Parathyroid adenoma (tissue), 2 donors: ENCODE measurements around the gene KCMF1.

Experiments used
- H2AFZ ChIP-seq: fragments of 300-600 bp; sonication (generic); one replicate; pipeline ENCODE4 v1.7.0; 2017; ENCODE audit warnings: antibody characterized with exemption, mild to moderate bottlenecking
- H3K27ac ChIP-seq: fragments of 300-600 bp; sonication (generic); one replicate; pipeline ENCODE4 v1.7.0; 2017
- H3K27me3 ChIP-seq: fragments of 300-600 bp; sonication (generic); one replicate; pipeline ENCODE4 v1.7.0; 2017; ENCODE audit warnings: low read length; ENCODE audit not compliant: control insufficient read depth, insufficient read depth
- H3K36me3 ChIP-seq: fragments of 300-600 bp; sonication (generic); one replicate; pipeline ENCODE4 v1.7.0; 2017; ENCODE audit warnings: low read length; ENCODE audit not compliant: control insufficient read depth, insufficient read depth
- H3K4me1 ChIP-seq: fragments of 300-600 bp; sonication (generic); one replicate; pipeline ENCODE4 v1.7.0; 2017; ENCODE audit warnings: control low read depth
- H3K4me2 ChIP-seq: fragments of 300-600 bp; sonication (generic); one replicate; pipeline ENCODE4 v1.7.0; 2017; ENCODE audit warnings: low read length
- H3K4me3 ChIP-seq: fragments of 300-600 bp; sonication (generic); one replicate; pipeline ENCODE4 v1.7.0; 2017; ENCODE audit warnings: low read depth, low read length
- H3K79me2 ChIP-seq: fragments of 300-600 bp; sonication (generic); one replicate; pipeline ENCODE4 v1.7.0; 2017; ENCODE audit warnings: control low read depth
- H3K9ac ChIP-seq: fragments of 300-600 bp; sonication (generic); one replicate; pipeline ENCODE4 v1.7.0; 2017; ENCODE audit warnings: mild to moderate bottlenecking
- H3K9me3 ChIP-seq: fragments of 300-600 bp; sonication (generic); one replicate; pipeline ENCODE4 v1.7.0; 2017; ENCODE audit warnings: low read length; ENCODE audit not compliant: control insufficient read depth
- TF ChIP-seq, protein P1 (sequence below): fragments of 300-600 bp; sonication (generic); IDR thresholded peaks from one replicate; pipeline ENCODE4 v1.7.0; 2017; ENCODE audit warnings: antibody characterized with exemption, mild to moderate bottlenecking
- donor health status: primary hyperparathyroidism.

The KCMF1 gene

DNA sequence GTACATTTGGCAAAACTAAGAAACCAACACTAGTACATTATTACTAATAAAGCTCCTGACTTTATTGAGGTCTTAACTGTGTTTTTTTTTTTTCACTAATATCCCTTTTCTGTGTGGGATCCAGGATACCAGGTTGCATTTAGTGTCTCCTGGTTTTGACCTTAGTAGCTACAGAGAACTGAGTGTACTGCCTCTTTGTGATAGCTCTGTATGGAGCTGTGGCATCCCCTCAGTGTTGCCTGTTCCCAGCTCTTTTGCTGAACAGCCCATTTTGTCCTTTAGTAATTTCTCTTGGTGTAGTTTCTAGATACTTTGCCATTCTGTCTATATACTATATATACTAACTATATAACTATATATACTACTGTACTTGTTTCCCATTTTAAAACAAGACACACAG, 31.6 kb downstream of the KCMF1 start:
- Histone ChIP-seq H3K27ac (no peak overlapping the region), H3K4me1 (no peaks in the 10 kb centered on the region), H3K9ac (no peak overlapping the region), H3K4me2 (no peak overlapping the region), H3K27me3 (no peaks in the 10 kb centered on the region), H3K9me3 (no peaks in the 10 kb centered on the region), H2AFZ (no peak overlapping the region), H3K36me3 (no peaks in the 10 kb centered on the region), H3K79me2 (peaks cover 45% of the 10 kb centered on the region), H3K4me3 (no peak overlapping the region)
- TF ChIP-seq, protein P1, sequence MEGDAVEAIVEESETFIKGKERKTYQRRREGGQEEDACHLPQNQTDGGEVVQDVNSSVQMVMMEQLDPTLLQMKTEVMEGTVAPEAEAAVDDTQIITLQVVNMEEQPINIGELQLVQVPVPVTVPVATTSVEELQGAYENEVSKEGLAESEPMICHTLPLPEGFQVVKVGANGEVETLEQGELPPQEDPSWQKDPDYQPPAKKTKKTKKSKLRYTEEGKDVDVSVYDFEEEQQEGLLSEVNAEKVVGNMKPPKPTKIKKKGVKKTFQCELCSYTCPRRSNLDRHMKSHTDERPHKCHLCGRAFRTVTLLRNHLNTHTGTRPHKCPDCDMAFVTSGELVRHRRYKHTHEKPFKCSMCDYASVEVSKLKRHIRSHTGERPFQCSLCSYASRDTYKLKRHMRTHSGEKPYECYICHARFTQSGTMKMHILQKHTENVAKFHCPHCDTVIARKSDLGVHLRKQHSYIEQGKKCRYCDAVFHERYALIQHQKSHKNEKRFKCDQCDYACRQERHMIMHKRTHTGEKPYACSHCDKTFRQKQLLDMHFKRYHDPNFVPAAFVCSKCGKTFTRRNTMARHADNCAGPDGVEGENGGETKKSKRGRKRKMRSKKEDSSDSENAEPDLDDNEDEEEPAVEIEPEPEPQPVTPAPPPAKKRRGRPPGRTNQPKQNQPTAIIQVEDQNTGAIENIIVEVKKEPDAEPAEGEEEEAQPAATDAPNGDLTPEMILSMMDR, result no peak

DNA sequence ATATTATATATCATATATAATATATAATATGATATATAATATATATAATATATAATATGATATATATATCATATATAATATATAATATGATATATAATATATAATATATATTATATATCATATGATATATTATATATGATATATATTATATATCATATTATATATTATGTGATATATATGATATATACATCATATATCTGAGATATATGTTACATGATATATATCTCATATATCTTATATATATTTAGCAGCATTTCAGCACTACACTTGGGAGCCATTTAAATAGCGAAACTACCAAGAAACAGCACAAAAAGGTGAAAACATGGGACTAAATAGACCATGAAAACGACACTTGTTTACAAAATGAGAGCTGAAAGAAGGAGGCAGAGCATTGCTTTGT, 37.3 kb downstream of the KCMF1 start:
- TF ChIP-seq, protein P1, result no peak
- no peak overlapping the region for H3K27ac ChIP-seq
- H2AFZ ChIP-seq, result no peak overlapping the region
- no peaks in the 10 kb centered on the region for H3K27me3 ChIP-seq
- no peaks in the 10 kb centered on the region for H3K4me1 ChIP-seq
- no peak overlapping the region for H3K4me3 ChIP-seq
- peaks cover 57% of the 10 kb centered on the region for H3K79me2 ChIP-seq
- H3K36me3 ChIP-seq, result no peaks in the 10 kb centered on the region
- H3K9ac ChIP-seq, result no peak overlapping the region
- H3K4me2 ChIP-seq, result no peak overlapping the region
- H3K9me3 ChIP-seq, result no peaks in the 10 kb centered on the region

DNA sequence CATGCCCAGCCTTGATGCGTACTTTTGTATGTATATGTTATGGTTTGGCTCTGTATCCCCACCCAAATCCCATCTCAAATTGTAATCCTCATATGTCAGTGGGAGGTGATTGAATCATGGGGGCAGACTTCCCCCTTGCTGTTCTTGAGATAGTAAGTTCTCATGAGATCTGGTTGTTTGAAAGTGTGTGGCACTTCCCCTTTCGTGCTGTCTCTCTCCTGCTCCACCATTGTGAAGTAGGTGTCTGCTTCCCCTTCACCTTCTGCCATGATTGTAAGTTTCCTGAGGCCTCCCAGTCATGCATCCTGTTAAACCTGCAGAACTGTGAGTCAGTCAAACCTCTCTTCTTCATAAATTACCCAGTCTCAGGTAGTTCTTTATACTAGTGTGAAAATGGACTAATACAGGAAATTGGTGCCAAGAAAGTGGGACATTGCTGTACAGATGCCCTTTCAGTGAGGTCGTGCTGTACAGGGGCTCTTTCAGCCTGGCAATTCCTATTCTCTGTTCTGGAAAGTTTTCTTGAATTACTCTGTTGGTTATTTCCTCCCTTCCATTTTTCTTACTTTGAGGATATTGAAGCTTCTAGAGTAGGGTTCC, 38.2 kb downstream of the KCMF1 start:
- Histone ChIP-seq H3K27me3 (no peaks in the 10 kb centered on the region), H3K27ac (no peak overlapping the region), H3K79me2 (peaks cover 52% of the 10 kb centered on the region), H3K9me3 (no peaks in the 10 kb centered on the region), H3K4me3 (no peak overlapping the region), H3K4me2 (no peak overlapping the region), H2AFZ (no peak overlapping the region), H3K36me3 (no peaks in the 10 kb centered on the region), H3K9ac (no peak overlapping the region), H3K4me1 (no peaks in the 10 kb centered on the region)
- TF ChIP-seq, protein P1, result no peak

- no peak overlapping the region for H3K27ac ChIP-seq
- no peaks in the 10 kb centered on the region for H3K4me1 ChIP-seq
- no peak overlapping the region for H2AFZ ChIP-seq
- H3K9ac ChIP-seq, result no peak overlapping the region
- no peaks in the 10 kb centered on the region for H3K36me3 ChIP-seq
- H3K4me3 ChIP-seq, result no peak overlapping the region
- no peaks in the 10 kb centered on the region for H3K9me3 ChIP-seq
- peaks cover 48% of the 10 kb centered on the region for H3K79me2 ChIP-seq
- H3K4me2 ChIP-seq, result no peak overlapping the region
- H3K27me3 ChIP-seq, result no peaks in the 10 kb centered on the region
- TF ChIP-seq, protein P1, result no peak
Measured at GRCh38 chr2:85010404-85010803, 39.4 kb downstream of the KCMF1 start.

DNA sequence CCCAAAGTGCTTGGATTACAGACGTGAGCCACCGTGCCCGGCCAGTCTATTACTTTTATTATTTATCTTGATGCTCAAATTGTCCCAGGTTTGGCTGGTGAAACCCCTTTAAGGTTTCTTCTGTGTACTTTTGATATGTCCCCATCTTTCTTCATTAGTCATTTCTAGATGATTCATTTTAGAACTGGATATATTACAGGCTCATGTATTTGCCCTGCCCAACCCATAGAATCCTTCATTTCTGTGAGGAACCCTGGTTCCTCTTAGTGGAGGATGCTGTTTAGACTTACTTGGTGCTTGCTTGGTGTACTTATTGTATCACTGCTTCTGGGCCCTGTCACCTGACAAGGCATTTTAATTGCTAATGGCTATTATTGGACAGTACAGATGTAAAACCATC, 40.1 kb downstream of the KCMF1 start:
- Histone ChIP-seq H3K4me2 (no peak overlapping the region), H3K36me3 (no peaks in the 10 kb centered on the region), H3K79me2 (peaks cover 48% of the 10 kb centered on the region), H2AFZ (no peak overlapping the region), H3K27me3 (no peaks in the 10 kb centered on the region), H3K4me1 (no peaks in the 10 kb centered on the region), H3K9ac (no peak overlapping the region), H3K9me3 (no peaks in the 10 kb centered on the region), H3K27ac (no peak overlapping the region), H3K4me3 (no peak overlapping the region)
- TF ChIP-seq, protein P1, result no peak
